NB4 (cell line): ENCODE results near the gene ALDH3B2.

Source experiments
- MYC ChIP-seq: IDR thresholded peaks from 2 replicates; pipeline ENCODE4 v1.6.1; 2011; ENCODE audit warnings: low read depth, low read length
- POLR2A ChIP-seq: IDR thresholded peaks from 2 replicates; pipeline ENCODE4 v1.6.1; 2011; ENCODE audit warnings: mild to moderate bottlenecking; ENCODE audit not compliant: insufficient read length; ENCODE audit errors: extremely low read depth
- TF ChIP-seq, protein P1 (sequence below): IDR thresholded peaks from one replicate; pipeline ENCODE4 v1.5.1; 2012; ENCODE audit warnings: low read depth, low read length

DNA sequence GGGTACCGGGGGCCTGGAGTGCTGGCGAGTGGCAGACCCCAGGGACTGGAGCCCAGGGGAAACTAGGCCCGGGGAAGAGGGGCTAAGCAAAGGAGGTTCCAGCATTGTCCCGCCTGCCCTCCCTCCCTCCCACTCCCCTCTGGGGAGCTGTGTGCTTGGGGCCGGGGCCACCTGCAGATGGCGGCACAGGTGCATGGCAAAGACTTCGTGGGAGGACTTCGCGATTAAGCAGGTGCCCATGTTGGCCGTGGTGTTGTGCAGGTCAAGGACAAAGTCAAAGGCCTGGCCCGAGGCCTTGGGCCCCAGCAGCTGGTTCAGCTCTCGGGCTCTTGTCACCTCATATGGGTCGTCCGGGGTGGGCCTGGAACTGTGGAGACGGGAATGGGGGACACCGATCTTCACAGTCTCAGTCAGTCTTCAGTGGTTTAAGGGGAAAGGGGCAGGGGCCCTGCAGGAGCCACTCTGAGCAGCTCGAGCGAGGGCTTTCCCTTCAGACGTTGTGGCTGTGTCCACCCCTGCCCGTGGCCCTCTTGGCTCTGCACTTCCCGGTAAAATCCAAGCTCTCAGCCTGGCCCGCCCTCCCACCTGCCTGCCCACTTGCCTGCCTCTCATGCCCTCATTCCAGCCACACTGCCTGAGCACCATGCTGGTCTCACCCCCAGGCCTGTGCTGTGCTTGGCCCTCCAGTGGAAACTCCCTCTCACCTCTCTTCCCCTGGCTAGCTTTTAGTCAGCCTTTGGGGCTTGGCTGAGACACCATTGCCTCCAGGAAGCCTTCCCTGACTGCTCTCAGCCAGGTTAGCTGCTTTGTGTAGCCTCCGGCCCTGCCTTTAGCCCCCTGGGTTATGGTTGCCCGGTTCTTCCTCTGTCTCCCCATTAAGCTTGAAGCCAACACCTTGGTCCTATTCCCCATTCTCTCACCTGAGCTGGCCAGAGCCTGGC is 28.6 kb downstream of the ALDH3B2 start:
- TF ChIP-seq MYC: no peak
- TF ChIP-seq, protein P1, sequence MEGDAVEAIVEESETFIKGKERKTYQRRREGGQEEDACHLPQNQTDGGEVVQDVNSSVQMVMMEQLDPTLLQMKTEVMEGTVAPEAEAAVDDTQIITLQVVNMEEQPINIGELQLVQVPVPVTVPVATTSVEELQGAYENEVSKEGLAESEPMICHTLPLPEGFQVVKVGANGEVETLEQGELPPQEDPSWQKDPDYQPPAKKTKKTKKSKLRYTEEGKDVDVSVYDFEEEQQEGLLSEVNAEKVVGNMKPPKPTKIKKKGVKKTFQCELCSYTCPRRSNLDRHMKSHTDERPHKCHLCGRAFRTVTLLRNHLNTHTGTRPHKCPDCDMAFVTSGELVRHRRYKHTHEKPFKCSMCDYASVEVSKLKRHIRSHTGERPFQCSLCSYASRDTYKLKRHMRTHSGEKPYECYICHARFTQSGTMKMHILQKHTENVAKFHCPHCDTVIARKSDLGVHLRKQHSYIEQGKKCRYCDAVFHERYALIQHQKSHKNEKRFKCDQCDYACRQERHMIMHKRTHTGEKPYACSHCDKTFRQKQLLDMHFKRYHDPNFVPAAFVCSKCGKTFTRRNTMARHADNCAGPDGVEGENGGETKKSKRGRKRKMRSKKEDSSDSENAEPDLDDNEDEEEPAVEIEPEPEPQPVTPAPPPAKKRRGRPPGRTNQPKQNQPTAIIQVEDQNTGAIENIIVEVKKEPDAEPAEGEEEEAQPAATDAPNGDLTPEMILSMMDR: no peak
- TF ChIP-seq POLR2A: no peak
